ENCODE data around the gene NUDC. TPM values are rescaled to one million over a fixed set of nuclear protein-coding genes. Genes with fewer than 3 reads are reported as not detected.

Gene NUDC
- total RNA-seq, 2 donors from 2014 or later: 103 to 120 TPM

- H3K36me3 Mint-ChIP-seq (ENCODE audit: low read depth): peaks cover 47% of the 10 kb centered on the region
- H3K9me3 ChIP-seq (ENCODE audit: control insufficient read depth, low read length): no peaks in the 10 kb centered on the region
- no peak for TF ChIP-seq CTCF (conservative IDR thresholded peaks at IDR 0.05)
- 94 to 98% methylated on average over 9 of the region's 9 CpGs for WGBS, 2 experiments (ENCODE audit: insufficient coverage in 1 of 2, insufficient read length in 1 of 2)
- no peaks in the 10 kb centered on the region for H3K9me3 Mint-ChIP-seq
- H3K4me1 Mint-ChIP-seq: peaks cover 14% of the 10 kb centered on the region
- no peak for DNase-seq
- H3K9ac ChIP-seq (ENCODE audit: extremely low read depth, low read length, poor library complexity, severe bottlenecking): no peak overlapping the region
- H3K27ac Mint-ChIP-seq: no peak overlapping the region
- no peak overlapping the region for H3K4me3 ChIP-seq (ENCODE audit: low read length)
- no peak overlapping the region for H3K4me3 Mint-ChIP-seq
- H3K27ac ChIP-seq (ENCODE audit: low read depth, low read length): no peak overlapping the region
- H3K36me3 ChIP-seq (ENCODE audit: control insufficient read depth, insufficient read depth, low read length): peaks cover 42% of the 10 kb centered on the region
- no peaks in the 10 kb centered on the region for H3K4me1 ChIP-seq (ENCODE audit: control insufficient read depth, insufficient read depth, low read length)
- no peaks in the 10 kb centered on the region for H3K27me3 Mint-ChIP-seq (ENCODE audit: insufficient read depth)
- no peaks in the 10 kb centered on the region for H3K27me3 ChIP-seq (ENCODE audit: control insufficient read depth, insufficient read depth, low read length, poor library complexity, severe bottlenecking)
Observed at GRCh38 chr1:26897351-26897750, 24.2 kb upstream of the NUDC start.

- Histone ChIP-seq H3K4me1 (ENCODE audit: control insufficient read depth, insufficient read depth, low read length) (no peaks in the 10 kb centered on the region), H3K4me3 (ENCODE audit: low read length) (peak within 1 kb of the TSS; percentile 84), H3K9ac (ENCODE audit: extremely low read depth, low read length, poor library complexity, severe bottlenecking) (peak within 1 kb of the TSS; percentile 98), H3K36me3 (ENCODE audit: control insufficient read depth, insufficient read depth, low read length) (peaks cover 18% of the 10 kb centered on the region), H3K9me3 (ENCODE audit: control insufficient read depth, low read length) (no peaks in the 10 kb centered on the region), H3K27me3 (ENCODE audit: control insufficient read depth, insufficient read depth, low read length, poor library complexity, severe bottlenecking) (no peaks in the 10 kb centered on the region), H3K27ac (ENCODE audit: low read depth, low read length) (peak within 1 kb of the TSS; percentile 86)
- Mint-ChIP-seq H3K4me3 (peak within 1 kb of the TSS; percentile 92), H3K27ac (peak within 1 kb of the TSS; percentile 99), H3K36me3 (ENCODE audit: low read depth) (peaks cover 23% of the 10 kb centered on the region), H3K27me3 (ENCODE audit: insufficient read depth) (no peaks in the 10 kb centered on the region), H3K9me3 (no peaks in the 10 kb centered on the region), H3K4me1 (peaks cover 19% of the 10 kb centered on the region)
- TF ChIP-seq CTCF (conservative IDR thresholded peaks at IDR 0.05): no peak
- 0 to 1% methylated on average over 33 to 49 of the region's 50 CpGs for WGBS, 2 experiments (ENCODE audit: insufficient coverage in 1 of 2, insufficient read length in 1 of 2)
- DNase-seq: peak; percentile 95
Observed at GRCh38 chr1:26900001-26900814, 21.3 kb upstream of the NUDC start, which contains the start of gene GPATCH3. TSS of gene GPATCH3 (minus strand) at chr1:26900467. CDS start at chr1:26900442, 25 bp downstream.

- no peaks in the 10 kb centered on the region for H3K4me1 ChIP-seq (ENCODE audit: control insufficient read depth, insufficient read depth, low read length)
- Mint-ChIP-seq H3K4me1 (peaks cover 19% of the 10 kb centered on the region), H3K27ac (peak overlapping the region; percentile 99), H3K9me3 (no peaks in the 10 kb centered on the region), H3K27me3 (ENCODE audit: insufficient read depth) (no peaks in the 10 kb centered on the region), H3K4me3 (peak overlapping the region; percentile 92), H3K36me3 (ENCODE audit: low read depth) (peaks cover 18% of the 10 kb centered on the region)
- peak overlapping the region; percentile 98 for H3K9ac ChIP-seq (ENCODE audit: extremely low read depth, low read length, poor library complexity, severe bottlenecking)
- 75 to 82% methylated on average over 11 to 17 of the region's 18 CpGs for WGBS, 2 experiments (ENCODE audit: insufficient coverage in 1 of 2, insufficient read length in 1 of 2)
- no peaks in the 10 kb centered on the region for H3K27me3 ChIP-seq (ENCODE audit: control insufficient read depth, insufficient read depth, low read length, poor library complexity, severe bottlenecking)
- no peak overlapping the region for H3K27ac ChIP-seq (ENCODE audit: low read depth, low read length)
- H3K36me3 ChIP-seq (ENCODE audit: control insufficient read depth, insufficient read depth, low read length): peaks cover 16% of the 10 kb centered on the region
- no peaks in the 10 kb centered on the region for H3K9me3 ChIP-seq (ENCODE audit: control insufficient read depth, low read length)
- no peak for TF ChIP-seq CTCF (conservative IDR thresholded peaks at IDR 0.05)
- no peak for DNase-seq
- peak overlapping the region; percentile 84 for H3K4me3 ChIP-seq (ENCODE audit: low read length)
Observed at GRCh38 chr1:26900815-26901511, 20.6 kb upstream of the NUDC start.

Measured in endodermal cell (in vitro differentiated cells).